Vagina (tissue), 2 donors: Measurements from ENCODE around the gene MBNL2. TPM values are rescaled to one million over a fixed set of nuclear protein-coding genes. Genes with fewer than 3 reads are reported as not detected.

Source experiments
- DNase-seq, 2 donors: peaks; one replicate each; pipeline ENCODE4 v3.0.0-alpha.2; 2017; ENCODE audit errors: extremely low spot score in 2 of 2
- H3K27ac ChIP-seq: fragments of 200-600 bp; sonication (generic); one replicate; pipeline ENCODE4 v1.5.1; 2019
- H3K27me3 ChIP-seq: fragments of 200-600 bp; sonication (generic); one replicate; pipeline ENCODE4 v1.5.1; 2019
- H3K36me3 ChIP-seq, 2 donors: fragments of 200-600 bp; sonication (generic); one replicate each; pipeline ENCODE4 v1.5.1; 2017 to 2019
- H3K4me1 ChIP-seq: fragments of 200-600 bp; sonication (generic); one replicate; pipeline ENCODE4 v1.5.1; 2019
- H3K4me3 ChIP-seq, 2 donors: fragments of 200-600 bp; sonication (generic); 1 replicate in 1 of 2; 2 replicates in 1 of 2; pipeline ENCODE4 v1.5.1; 2016 to 2019
- H3K9me3 ChIP-seq: fragments of 200-600 bp; sonication (generic); one replicate; pipeline ENCODE4 v1.5.1; 2019
- CTCF ChIP-seq, 3 experiments: fragments of 450-650 bp in 2 of 3; fragments of 200-600 bp in 1 of 3; sonication (generic) in 1 of 3; IDR thresholded peaks; one replicate each; pipeline ENCODE4 v1.5.1; 2017 to 2019; ENCODE audit warnings: antibody characterized with exemption in 3 of 3, mild to moderate bottlenecking in 2 of 3, moderate library complexity in 2 of 3
- POLR2A ChIP-seq, 2 donors: fragments of 450-650 bp; IDR thresholded peaks; one replicate each; pipeline ENCODE4 v1.6.1; 2017; ENCODE audit warnings: antibody characterized with exemption in 2 of 2, mild to moderate bottlenecking in 2 of 2, moderate library complexity in 2 of 2
- POLR2AphosphoS5 ChIP-seq, 2 donors: sonication (generic); formaldehyde crosslinking; IDR thresholded peaks; one replicate each; pipeline ENCODE4 v1.9.0; 2017; ENCODE audit warnings: antibody characterized with exemption in 2 of 2, mild to moderate bottlenecking in 2 of 2, low read depth in 1 of 2; ENCODE audit not compliant: insufficient read depth in 1 of 2
- intact Hi-C: fragments of 100-400 bp; cut with DNase I; formaldehyde crosslinking; loops from one replicate; pipeline ENCODE4 v1.15.1; 2023
- total RNA-seq: library from RNA; depleted of rRNA; stranded (reverse); fragments of >200 nt; gene quantifications from one replicate; pipeline ENCODE4 v1.2.3, GENCODE V29; 2016

Gene MBNL2
- total RNA-seq, 1 donor from 2014 or later: 63.1 TPM

DNA sequence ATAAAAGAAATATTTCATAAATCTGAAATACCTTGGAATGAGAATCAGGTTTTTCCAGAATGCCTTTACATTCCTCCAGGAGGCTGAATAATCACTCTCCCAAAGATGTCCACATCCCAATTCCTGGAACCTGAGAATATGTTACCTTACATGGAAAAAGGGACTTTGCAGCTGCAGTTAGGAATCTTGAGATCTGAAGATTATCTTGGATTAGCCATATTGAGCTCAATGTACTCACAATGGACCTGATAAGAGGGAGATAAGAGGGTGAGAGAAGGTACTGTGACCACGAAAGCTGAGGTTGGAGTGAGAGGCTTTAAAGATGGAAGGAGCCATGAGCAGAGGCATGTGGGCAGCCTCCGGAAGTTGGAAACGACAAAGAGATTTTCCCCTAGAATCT is 36.8 kb upstream of the MBNL2 start:
- no peak overlapping the region for H3K27ac ChIP-seq
- no peak overlapping the region for H3K4me3 ChIP-seq
- no peaks in the 10 kb centered on the region for H3K36me3 ChIP-seq
- no peaks in the 10 kb centered on the region for H3K27me3 ChIP-seq
- DNase-seq: no peak
- H3K4me1 ChIP-seq: no peaks in the 10 kb centered on the region
- H3K9me3 ChIP-seq: no peaks in the 10 kb centered on the region
- intact Hi-C loops: loop anchor here (5.0 kb wide), 1 partner anchor 1832 kb away; no protein-coding TSS in a partner anchor
- TF ChIP-seq POLR2AphosphoS5 (IDR thresholded peaks at IDR 0.05; ENCODE audit: insufficient read depth in 1 of 2, low read depth in 1 of 2) (no peak), CTCF (IDR thresholded peaks at IDR 0.05) (no peak), POLR2A (IDR thresholded peaks at IDR 0.05) (no peak)

- H3K4me3 ChIP-seq: no peak overlapping the region
- intact Hi-C loops: loop anchor here (5.0 kb wide), 1 partner anchor 1832 kb away; no protein-coding TSS in a partner anchor
- no peak for TF ChIP-seq CTCF (IDR thresholded peaks at IDR 0.05)
- no peak for TF ChIP-seq POLR2AphosphoS5 (IDR thresholded peaks at IDR 0.05; ENCODE audit: insufficient read depth in 1 of 2, low read depth in 1 of 2)
- TF ChIP-seq POLR2A (IDR thresholded peaks at IDR 0.05): no peak
- H3K36me3 ChIP-seq: no peaks in the 10 kb centered on the region
- no peak overlapping the region for H3K27ac ChIP-seq
- H3K4me1 ChIP-seq: peaks cover 4% of the 10 kb centered on the region
- no peaks in the 10 kb centered on the region for H3K9me3 ChIP-seq
- H3K27me3 ChIP-seq: no peaks in the 10 kb centered on the region
- no peak for DNase-seq
Observed at GRCh38 chr13:97185751-97186150, 36.4 kb upstream of the MBNL2 start.

DNA sequence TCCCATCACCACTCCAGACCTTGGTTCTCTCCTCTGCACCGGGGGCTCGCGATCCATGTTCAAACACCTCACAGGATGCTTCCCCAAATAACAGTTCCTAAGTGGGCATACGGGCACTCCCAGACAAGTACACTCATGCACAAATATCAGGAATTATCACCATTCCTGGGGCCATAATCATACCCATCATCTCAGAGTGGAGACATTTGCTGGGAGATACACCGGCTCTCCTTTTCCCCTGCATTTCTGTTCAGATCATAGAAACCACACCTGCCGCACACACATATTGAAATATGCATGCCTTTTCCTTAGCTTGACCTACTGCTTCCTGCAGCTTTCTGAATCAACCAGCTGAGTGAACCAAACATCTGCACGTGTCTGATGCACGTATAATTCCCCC is 33.9 kb upstream of the MBNL2 start:
- intact Hi-C loops: loop anchor here (5.0 kb wide), 1 partner anchor 1829 kb away; no protein-coding TSS in a partner anchor
- H3K36me3 ChIP-seq: no peaks in the 10 kb centered on the region
- H3K9me3 ChIP-seq: no peaks in the 10 kb centered on the region
- H3K27ac ChIP-seq: no peak overlapping the region
- TF ChIP-seq POLR2AphosphoS5 (IDR thresholded peaks at IDR 0.05; ENCODE audit: insufficient read depth in 1 of 2, low read depth in 1 of 2): no peak
- no peak for TF ChIP-seq POLR2A (IDR thresholded peaks at IDR 0.05)
- H3K4me3 ChIP-seq: no peak overlapping the region
- peaks cover 14% of the 10 kb centered on the region for H3K4me1 ChIP-seq
- DNase-seq: no peak
- no peaks in the 10 kb centered on the region for H3K27me3 ChIP-seq

- Histone ChIP-seq H3K36me3 (no peaks in the 10 kb centered on the region), H3K4me3 (no peak overlapping the region), H3K9me3 (no peaks in the 10 kb centered on the region), H3K27me3 (no peaks in the 10 kb centered on the region), H3K27ac (no peak overlapping the region), H3K4me1 (peaks cover 14% of the 10 kb centered on the region)
- intact Hi-C loops: loop anchor here (5.0 kb wide), 1 partner anchor 1827 kb away; no protein-coding TSS in a partner anchor
- TF ChIP-seq CTCF (IDR thresholded peaks at IDR 0.05): no peak
- DNase-seq: no peak
Observed at GRCh38 chr13:97189928-97190327, 32.2 kb upstream of the MBNL2 start.

DNA sequence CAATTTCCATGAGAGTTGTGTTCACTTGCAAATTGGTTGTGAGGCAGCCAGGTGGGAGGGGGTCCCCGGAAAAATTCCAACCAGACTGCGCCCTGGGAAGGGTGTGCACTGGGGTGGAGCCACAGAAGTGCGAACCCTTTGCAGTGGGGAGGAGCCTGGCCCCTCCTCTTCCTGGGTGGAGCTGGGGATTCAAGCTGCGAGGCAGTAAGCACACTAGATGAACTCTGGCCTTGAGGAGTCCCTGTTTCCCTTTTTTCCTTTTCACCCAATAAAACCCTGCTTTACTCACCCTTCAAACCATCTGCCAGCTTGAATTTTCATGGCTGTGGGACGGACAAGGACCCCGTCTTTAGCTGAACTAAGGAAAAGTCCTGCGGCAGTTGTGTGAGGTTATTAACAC is 31.0 kb upstream of the MBNL2 start:
- intact Hi-C loops: no loop called here
- H3K27me3 ChIP-seq: no peaks in the 10 kb centered on the region
- H3K4me3 ChIP-seq: no peak overlapping the region
- no peak for DNase-seq
- no peaks in the 10 kb centered on the region for H3K9me3 ChIP-seq
- H3K27ac ChIP-seq: no peak overlapping the region
- H3K36me3 ChIP-seq: no peaks in the 10 kb centered on the region
- peaks cover 14% of the 10 kb centered on the region for H3K4me1 ChIP-seq
- TF ChIP-seq POLR2AphosphoS5 (IDR thresholded peaks at IDR 0.05; ENCODE audit: insufficient read depth in 1 of 2, low read depth in 1 of 2) (no peak), POLR2A (IDR thresholded peaks at IDR 0.05) (no peak), CTCF (IDR thresholded peaks at IDR 0.05) (no peak)
